Neural crest cell (in vitro differentiated cells): Measurements from ENCODE around the gene MRGPRE. TPM values are rescaled to one million over a fixed set of nuclear protein-coding genes. Genes with fewer than 3 reads are reported as not detected.

Experiments
- DNase-seq: peaks from one replicate; pipeline ENCODE4 v3.0.0; 2021; ENCODE audit warnings: low read depth, mixed read lengths, low spot score
- H3K27ac Mint-ChIP-seq: one replicate; pipeline ENCODE4 v1.8.0; 2021; ENCODE audit warnings: mild to moderate bottlenecking, mixed read lengths; ENCODE audit not compliant: unreplicated experiment
- H3K27me3 Mint-ChIP-seq: 2 replicates; pipeline ENCODE4 v1.8.0; 2021; ENCODE audit warnings: low read depth, mild to moderate bottlenecking, mixed read lengths
- H3K36me3 Mint-ChIP-seq: 2 replicates; pipeline ENCODE4 v1.8.0; 2021; ENCODE audit warnings: low read depth, mild to moderate bottlenecking, mixed read lengths
- H3K4me1 Mint-ChIP-seq: 2 replicates; pipeline ENCODE4 v1.8.0; 2021; ENCODE audit warnings: mixed read lengths
- H3K4me3 Mint-ChIP-seq: one replicate; pipeline ENCODE4 v1.8.0; 2021; ENCODE audit warnings: mild to moderate bottlenecking, mixed read lengths
- H3K9me3 Mint-ChIP-seq: 2 replicates; pipeline ENCODE4 v1.8.0; 2021; ENCODE audit warnings: mixed read lengths
- total RNA-seq: library from RNA; stranded (reverse); gene quantifications from 2 replicates; pipeline ENCODE4 v1.2.1, GENCODE V29; 2021
- TF ChIP-seq, protein P1 (sequence below): fragments of 200-600 bp; sonication (generic); conservative IDR thresholded peaks from 2 replicates; pipeline ENCODE4 v1.5.0; 2021; ENCODE audit warnings: antibody characterized with exemption, mild to moderate bottlenecking

The MRGPRE gene
- total RNA-seq, 1 donor from 2014 or later, result not detected

DNA sequence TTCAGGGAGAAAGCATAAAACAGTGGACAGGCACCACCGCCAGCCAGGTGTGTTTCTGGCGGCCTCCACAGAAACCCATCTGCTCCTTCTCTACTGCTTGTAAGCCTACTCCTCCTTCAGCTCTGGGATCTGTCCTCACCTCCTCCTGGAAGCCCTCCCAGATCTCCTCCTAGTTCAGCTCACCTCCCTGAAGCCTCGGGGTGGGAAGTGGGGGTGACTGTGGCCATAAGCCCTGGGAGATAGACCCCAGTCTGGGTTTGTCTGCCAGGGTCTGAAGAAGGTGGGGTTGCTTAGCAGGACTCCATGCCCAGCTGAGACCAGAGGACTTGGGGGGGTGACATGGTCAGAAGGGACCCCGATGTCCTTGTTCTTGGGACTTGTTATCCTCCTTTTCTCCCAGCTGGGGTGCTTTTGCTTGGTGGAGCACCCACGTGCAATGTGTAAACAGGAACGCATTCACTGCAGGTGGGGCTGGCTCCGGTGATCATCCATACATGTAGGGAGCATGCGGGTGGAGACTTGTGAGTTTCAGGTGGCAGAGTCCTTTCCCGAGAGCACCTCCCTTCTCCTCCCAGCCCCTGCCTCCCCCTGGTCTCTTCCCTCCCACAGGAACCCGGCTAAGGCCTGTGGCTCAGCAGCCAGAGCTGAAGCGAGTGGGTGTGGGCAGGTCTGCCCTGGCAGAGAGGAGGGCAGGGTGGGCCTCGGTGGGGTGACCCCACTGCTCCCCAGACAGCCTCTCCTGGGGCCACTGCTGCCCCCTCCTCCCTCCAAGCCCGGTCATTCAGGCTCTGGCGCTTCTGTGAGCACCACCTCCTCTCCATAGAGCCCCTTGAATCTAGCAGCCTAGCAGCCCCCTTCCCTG lies 39.5 kb downstream of the MRGPRE start:
- Mint-ChIP-seq H3K4me1 (peaks cover 7% of the 10 kb centered on the region), H3K9me3 (no peaks in the 10 kb centered on the region), H3K27ac (no peak overlapping the region), H3K27me3 (no peaks in the 10 kb centered on the region), H3K4me3 (no peak overlapping the region), H3K36me3 (no peaks in the 10 kb centered on the region)
- no peak for DNase-seq
- TF ChIP-seq, protein P1, sequence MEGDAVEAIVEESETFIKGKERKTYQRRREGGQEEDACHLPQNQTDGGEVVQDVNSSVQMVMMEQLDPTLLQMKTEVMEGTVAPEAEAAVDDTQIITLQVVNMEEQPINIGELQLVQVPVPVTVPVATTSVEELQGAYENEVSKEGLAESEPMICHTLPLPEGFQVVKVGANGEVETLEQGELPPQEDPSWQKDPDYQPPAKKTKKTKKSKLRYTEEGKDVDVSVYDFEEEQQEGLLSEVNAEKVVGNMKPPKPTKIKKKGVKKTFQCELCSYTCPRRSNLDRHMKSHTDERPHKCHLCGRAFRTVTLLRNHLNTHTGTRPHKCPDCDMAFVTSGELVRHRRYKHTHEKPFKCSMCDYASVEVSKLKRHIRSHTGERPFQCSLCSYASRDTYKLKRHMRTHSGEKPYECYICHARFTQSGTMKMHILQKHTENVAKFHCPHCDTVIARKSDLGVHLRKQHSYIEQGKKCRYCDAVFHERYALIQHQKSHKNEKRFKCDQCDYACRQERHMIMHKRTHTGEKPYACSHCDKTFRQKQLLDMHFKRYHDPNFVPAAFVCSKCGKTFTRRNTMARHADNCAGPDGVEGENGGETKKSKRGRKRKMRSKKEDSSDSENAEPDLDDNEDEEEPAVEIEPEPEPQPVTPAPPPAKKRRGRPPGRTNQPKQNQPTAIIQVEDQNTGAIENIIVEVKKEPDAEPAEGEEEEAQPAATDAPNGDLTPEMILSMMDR, result no peak

DNA sequence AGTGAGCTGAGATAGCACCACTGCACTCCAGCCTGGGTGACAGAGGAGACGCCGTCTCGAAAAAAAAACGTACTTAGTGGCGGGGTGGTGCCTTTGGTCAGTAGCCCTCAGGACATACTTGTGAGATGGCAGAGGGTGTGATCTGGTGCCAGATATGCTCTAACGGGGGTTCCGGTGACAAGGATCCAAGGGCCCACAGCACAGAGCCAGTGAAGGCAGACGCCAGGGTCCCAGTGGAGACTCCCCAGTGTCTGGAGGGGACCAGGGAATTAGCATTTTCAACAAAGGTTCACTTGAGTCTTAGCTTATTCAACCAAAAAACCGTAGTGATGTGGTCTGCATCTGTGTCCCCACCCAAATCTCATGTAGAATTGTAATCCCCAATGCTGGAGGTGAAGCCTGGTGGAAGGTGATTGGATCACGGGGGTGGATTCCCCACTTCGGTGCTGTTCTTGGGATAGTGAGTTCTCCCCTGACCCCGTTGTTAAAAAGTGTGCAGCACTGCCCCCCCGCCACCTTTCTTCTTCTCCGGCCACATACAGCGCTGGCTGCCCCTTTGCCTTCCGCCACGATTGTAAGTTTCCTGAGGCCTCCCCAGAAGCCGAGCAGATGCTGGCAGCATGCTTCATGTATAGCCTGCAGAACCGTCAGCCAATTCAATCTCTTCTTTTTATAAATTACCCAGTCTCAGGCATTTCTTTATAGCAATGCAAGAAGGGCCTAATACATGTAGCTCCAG lies 40.5 kb downstream of the MRGPRE start:
- Mint-ChIP-seq H3K36me3 (no peaks in the 10 kb centered on the region), H3K4me3 (no peak overlapping the region), H3K9me3 (no peaks in the 10 kb centered on the region), H3K27me3 (peaks cover 3% of the 10 kb centered on the region), H3K27ac (no peak overlapping the region), H3K4me1 (peaks cover 7% of the 10 kb centered on the region)
- TF ChIP-seq, protein P1, result no peak
- no peak for DNase-seq

DNA sequence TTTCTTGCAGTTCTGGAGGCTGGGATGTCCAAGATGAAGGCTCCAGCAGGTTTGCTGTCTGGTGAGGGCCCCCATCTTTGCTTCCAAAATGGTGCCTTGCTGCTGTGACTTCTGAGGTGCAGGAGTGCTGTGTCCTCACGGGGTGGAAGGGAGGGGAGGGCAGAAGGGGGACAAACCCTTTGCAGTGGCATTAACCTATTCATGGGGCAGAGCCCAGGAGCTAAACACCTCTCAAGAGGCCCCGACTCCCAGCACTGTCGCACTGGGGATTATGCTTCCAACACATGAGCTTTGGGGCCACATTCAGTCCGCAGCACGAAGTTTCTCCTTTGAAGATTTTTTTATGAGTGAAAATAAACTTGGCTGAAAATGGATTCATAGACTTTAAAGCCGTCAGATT lies 41.6 kb downstream of the MRGPRE start:
- Mint-ChIP-seq H3K9me3 (no peaks in the 10 kb centered on the region), H3K4me1 (peaks cover 7% of the 10 kb centered on the region), H3K36me3 (no peaks in the 10 kb centered on the region), H3K27me3 (peaks cover 3% of the 10 kb centered on the region), H3K4me3 (no peak overlapping the region), H3K27ac (no peak overlapping the region)
- TF ChIP-seq, protein P1, result no peak
- no peak for DNase-seq

DNA sequence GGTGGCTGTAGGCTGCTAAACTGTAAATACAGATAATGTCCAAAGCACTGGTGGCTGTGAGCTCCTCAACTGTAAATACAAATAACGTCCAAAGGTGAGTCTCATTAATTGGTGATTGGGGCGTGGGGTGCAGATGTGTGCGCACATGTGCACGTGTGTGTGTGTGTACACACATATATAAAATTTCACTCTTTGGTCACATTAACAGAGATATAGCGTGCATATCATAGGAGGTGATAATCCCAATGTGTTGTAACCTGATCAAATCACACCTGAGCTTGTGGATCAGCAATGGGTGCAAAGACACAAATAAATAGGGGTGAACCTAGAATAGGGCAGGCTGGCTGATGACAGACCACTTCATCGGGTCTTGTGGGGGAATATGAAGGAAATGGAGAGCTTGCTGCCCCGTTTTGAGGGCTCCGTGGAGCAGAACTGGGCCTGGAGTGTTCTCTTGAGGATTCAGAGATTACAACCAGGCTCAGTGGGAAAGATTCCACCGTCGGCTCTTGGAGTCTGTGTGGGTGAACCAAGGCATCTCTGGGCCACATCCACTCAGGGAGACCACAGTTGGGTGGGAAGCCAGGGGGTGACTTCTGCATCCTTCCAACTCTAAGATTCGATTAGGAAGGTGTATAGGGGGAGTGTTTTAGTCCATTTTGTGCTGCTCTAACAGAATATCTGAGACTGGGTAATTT lies 42.2 kb downstream of the MRGPRE start:
- Mint-ChIP-seq H3K36me3 (no peaks in the 10 kb centered on the region), H3K4me3 (no peak overlapping the region), H3K27ac (no peak overlapping the region), H3K27me3 (peaks cover 3% of the 10 kb centered on the region), H3K4me1 (peaks cover 7% of the 10 kb centered on the region), H3K9me3 (no peaks in the 10 kb centered on the region)
- TF ChIP-seq, protein P1, result no peak
- no peak for DNase-seq

DNA sequence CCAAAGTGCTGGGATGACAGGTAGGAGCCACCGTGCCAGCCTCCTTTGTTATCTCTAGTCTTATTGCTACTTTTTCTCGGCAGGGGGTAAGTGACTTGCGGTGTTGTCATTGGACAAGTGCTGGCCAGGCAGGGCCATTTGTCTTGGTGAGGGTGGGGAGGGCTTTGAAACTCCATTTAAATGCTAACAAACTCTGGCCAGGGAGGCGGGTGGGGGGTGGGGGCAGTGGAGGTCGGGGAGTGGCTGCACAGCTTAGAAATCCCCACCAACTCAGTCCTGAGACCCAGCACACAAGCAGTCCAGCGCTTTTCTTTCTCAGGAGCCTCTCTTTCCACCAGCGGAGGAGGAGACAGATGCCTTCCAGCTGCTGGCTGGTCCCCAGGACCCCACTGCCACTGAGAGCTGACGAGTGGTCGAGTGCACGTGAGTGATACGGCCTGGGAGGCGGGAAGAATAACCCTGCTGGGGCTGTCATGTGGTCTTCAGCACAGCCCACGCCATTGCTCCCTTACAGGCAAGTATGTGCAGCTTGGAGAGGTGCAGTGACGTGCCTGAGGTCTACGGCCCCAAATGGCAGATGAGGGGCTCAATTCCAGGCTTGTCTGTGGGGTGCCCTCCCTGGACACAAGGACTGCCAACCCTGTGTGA lies 42.9 kb downstream of the MRGPRE start:
- H3K4me1 Mint-ChIP-seq, result peaks cover 7% of the 10 kb centered on the region
- no peaks in the 10 kb centered on the region for H3K36me3 Mint-ChIP-seq
- no peak for DNase-seq
- no peaks in the 10 kb centered on the region for H3K9me3 Mint-ChIP-seq
- H3K4me3 Mint-ChIP-seq, result no peak overlapping the region
- no peak overlapping the region for H3K27ac Mint-ChIP-seq
- peaks cover 3% of the 10 kb centered on the region for H3K27me3 Mint-ChIP-seq
- TF ChIP-seq, protein P1, result no peak
